ENCODE measurements around the gene CDX2. TPM values are rescaled to one million over a fixed set of nuclear protein-coding genes. Genes with fewer than 3 reads are reported as not detected.

The CDX2 gene
- total RNA-seq, 3 donors from 2014 or later: 113 to 349 (median 240) TPM

GRCh38 chr13:27961227-27962085 lies 7.7 kb downstream of the CDX2 start:
- H3K4me1 ChIP-seq (ENCODE audit: low read depth): peaks cover 42% of the 10 kb centered on the region
- TF ChIP-seq, protein P1, sequence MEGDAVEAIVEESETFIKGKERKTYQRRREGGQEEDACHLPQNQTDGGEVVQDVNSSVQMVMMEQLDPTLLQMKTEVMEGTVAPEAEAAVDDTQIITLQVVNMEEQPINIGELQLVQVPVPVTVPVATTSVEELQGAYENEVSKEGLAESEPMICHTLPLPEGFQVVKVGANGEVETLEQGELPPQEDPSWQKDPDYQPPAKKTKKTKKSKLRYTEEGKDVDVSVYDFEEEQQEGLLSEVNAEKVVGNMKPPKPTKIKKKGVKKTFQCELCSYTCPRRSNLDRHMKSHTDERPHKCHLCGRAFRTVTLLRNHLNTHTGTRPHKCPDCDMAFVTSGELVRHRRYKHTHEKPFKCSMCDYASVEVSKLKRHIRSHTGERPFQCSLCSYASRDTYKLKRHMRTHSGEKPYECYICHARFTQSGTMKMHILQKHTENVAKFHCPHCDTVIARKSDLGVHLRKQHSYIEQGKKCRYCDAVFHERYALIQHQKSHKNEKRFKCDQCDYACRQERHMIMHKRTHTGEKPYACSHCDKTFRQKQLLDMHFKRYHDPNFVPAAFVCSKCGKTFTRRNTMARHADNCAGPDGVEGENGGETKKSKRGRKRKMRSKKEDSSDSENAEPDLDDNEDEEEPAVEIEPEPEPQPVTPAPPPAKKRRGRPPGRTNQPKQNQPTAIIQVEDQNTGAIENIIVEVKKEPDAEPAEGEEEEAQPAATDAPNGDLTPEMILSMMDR (IDR thresholded peaks at IDR 0.05): no peak
- ATAC-seq (no peak), DNase-seq (peak in 1 of 3 donors; percentile 38)
- H3K4me3 ChIP-seq: no peak overlapping the region
- no peaks in the 10 kb centered on the region for H3K36me3 ChIP-seq (ENCODE audit: low read depth)
- H3K9me3 ChIP-seq: no peaks in the 10 kb centered on the region
- intact Hi-C loops (cut with DNase I, micrococcal nuclease): no loop called here

DNA sequence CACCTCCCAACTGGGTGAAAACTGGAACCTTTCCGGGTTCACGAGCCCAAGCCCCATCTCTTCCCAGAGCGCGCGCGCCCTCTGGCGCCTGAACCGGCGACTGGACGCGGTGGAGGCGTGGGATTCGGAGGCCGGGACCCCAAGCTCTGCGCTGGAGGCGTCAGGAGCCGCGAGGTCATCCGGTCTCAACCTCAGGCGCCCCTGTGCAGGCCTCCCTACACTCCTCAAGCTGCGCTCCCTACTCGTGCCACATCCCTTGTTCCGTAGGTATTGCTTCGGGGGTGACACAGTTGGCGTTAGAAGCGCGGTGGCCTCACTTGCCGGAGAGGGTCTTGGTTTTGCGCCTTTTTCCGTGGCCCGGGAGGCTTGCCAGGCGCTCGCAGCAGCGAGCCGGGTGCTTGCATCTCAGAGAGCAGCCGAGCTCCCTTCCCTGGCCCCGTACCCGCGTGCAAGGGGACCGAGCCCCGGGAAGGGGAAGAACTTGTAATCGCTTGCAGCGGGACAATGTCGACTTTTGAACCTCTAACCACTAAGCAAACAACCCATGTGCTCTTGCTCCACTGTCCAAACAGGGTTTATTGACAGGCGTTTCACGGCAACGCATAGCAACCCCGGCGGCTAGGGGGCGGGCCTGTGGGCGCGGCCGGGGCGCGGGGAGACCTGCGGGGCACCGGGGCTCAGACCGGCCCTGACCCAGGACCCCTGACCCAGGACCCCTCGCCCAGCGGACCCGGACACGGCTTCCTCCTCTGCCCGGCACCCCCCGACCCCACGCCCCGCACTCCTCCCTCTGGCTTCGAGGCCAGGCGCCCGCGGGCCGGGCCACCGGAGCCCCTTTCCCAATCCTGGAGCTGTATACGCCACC lies 8.5 kb downstream of the CDX2 start:
- peak; percentile 84 to 91 (median 87) for DNase-seq
- intact Hi-C loops (cut with DNase I, micrococcal nuclease): no loop called here
- no peaks in the 10 kb centered on the region for H3K36me3 ChIP-seq (ENCODE audit: low read depth)
- no peak overlapping the region for H3K4me3 ChIP-seq
- TF ChIP-seq, protein P1 (IDR thresholded peaks at IDR 0.05): peak; percentile 60
- H3K9me3 ChIP-seq: no peaks in the 10 kb centered on the region
- peak; percentile 81 for ATAC-seq
- peaks cover 42% of the 10 kb centered on the region for H3K4me1 ChIP-seq (ENCODE audit: low read depth)

- Histone ChIP-seq H3K36me3 (ENCODE audit: low read depth) (no peaks in the 10 kb centered on the region), H3K4me1 (ENCODE audit: low read depth) (peaks cover 42% of the 10 kb centered on the region), H3K9me3 (no peaks in the 10 kb centered on the region), H3K4me3 (no peak overlapping the region)
- TF ChIP-seq, protein P1 (IDR thresholded peaks at IDR 0.05): no peak
- DNase-seq: no peak
- intact Hi-C loops (cut with DNase I, micrococcal nuclease): no loop called here
- ATAC-seq: no peak
These were observed 9.1 kb downstream of the CDX2 start for GRCh38 chr13:27959976-27960361.

DNA sequence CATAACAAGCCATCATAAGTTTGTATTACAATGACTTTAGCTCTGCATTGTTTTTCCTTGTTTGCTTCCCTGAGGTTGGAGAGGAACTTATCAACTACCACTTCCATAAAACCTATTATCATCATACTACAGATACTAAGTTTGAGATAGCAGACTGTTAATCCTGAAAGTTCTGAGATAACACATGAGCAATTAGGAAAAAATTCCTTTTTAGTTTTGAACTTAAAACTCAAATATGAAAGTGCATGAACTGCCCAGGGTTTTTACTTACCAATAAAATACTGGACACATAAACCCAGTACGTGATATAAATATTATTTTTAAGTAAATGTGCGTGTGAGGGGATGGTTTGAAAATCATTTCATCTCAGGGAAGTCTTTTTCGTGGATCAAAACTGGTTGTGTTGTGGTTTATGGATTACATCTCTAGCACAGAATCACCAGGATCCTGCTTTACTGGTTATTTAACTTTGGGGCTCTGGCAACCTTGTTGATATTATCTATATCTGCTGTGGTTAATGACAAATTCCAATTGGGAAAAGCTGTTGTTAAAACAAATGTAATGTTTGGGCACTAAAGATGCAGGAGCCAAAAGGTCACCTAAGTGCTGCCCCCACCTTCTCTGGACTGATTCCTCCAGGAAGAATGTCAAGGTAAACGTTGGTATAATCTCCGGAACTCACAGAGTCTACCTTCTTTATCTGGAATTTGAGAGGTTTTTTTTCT lies 12.4 kb downstream of the CDX2 start:
- H3K36me3 ChIP-seq (ENCODE audit: low read depth): no peaks in the 10 kb centered on the region
- H3K9me3 ChIP-seq: no peaks in the 10 kb centered on the region
- H3K4me1 ChIP-seq (ENCODE audit: low read depth): peaks cover 37% of the 10 kb centered on the region
- TF ChIP-seq, protein P1 (IDR thresholded peaks at IDR 0.05): no peak
- intact Hi-C loops (cut with DNase I, micrococcal nuclease): no loop called here
- ATAC-seq (no peak), DNase-seq (peak in 1 of 3 donors; percentile 29)
- H3K4me3 ChIP-seq: no peak overlapping the region

DNA sequence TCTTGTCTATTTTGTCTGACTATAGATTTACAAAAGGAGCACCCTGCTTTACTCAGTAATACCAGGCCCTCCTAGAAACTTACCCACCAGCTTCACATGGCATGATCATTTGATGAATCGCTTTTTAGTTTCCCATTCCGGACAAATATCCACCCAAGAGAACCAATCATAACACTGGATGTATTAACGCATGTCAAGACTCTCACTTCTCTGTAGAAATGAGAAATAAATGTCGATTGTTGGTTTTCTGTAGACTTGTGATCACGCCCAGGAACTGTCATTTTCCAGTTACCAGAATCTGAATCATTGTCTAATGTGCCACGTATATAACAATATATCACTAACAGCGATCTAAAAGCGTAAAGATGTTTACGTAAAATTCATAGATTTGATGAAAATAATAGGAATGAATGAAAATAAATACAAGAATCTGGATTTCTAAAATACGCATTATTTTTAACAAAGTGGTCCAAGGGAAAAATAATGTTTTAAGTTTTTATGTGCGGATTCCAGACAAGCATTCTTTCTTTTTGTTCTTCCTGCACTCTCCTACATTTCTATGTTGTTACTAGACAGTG lies 14.0 kb downstream of the CDX2 start:
- no peak for ATAC-seq
- TF ChIP-seq, protein P1 (IDR thresholded peaks at IDR 0.05): no peak
- Histone ChIP-seq H3K4me3 (no peak overlapping the region), H3K36me3 (ENCODE audit: low read depth) (no peaks in the 10 kb centered on the region), H3K9me3 (no peaks in the 10 kb centered on the region), H3K4me1 (ENCODE audit: low read depth) (peaks cover 30% of the 10 kb centered on the region)
- DNase-seq: no peak
- intact Hi-C loops (cut with DNase I, micrococcal nuclease): no loop called here

Data from mucosa of descending colon (tissue), 3 donors.